Stimulated activated naive CD4-positive, alpha-beta T cell treated with Interleukin-2 at 50 U/mL for 16 hours (primary cell): Measurements from ENCODE around the gene HS6ST3.

Experiments used
- DNase-seq: peaks from one replicate; lab custom pipeline; 2025; lab: John Stamatoyannopoulos, UW

The HS6ST3 gene

GRCh38 chr13:96308568-96308967 is 218.7 kb downstream of the HS6ST3 start:
- no peak for DNase-seq

GRCh38 chr13:96314974-96315373 is 225.1 kb downstream of the HS6ST3 start:
- no peak for DNase-seq

- no peak for DNase-seq
Observed at GRCh38 chr13:96338030-96338429, 248.1 kb downstream of the HS6ST3 start.

GRCh38 chr13:96342286-96342685 is 252.4 kb downstream of the HS6ST3 start:
- DNase-seq = no peak

- DNase-seq = no peak
Observed at GRCh38 chr13:96342852-96343465, 253.1 kb downstream of the HS6ST3 start.

GRCh38 chr13:96346921-96347320 is 257.0 kb downstream of the HS6ST3 start:
- no peak for DNase-seq

- no peak for DNase-seq
Observed at GRCh38 chr13:96373597-96373996, 283.7 kb downstream of the HS6ST3 start.

GRCh38 chr13:96377835-96378234 is 287.9 kb downstream of the HS6ST3 start:
- no peak for DNase-seq

- DNase-seq = no peak
Observed at GRCh38 chr13:96379967-96380366, 290.1 kb downstream of the HS6ST3 start.

- DNase-seq = no peak
Observed at GRCh38 chr13:96381681-96382080, 291.8 kb downstream of the HS6ST3 start.

GRCh38 chr13:96388598-96388997 is 298.7 kb downstream of the HS6ST3 start:
- DNase-seq = no peak

- DNase-seq = no peak
Observed at GRCh38 chr13:96391606-96392005, 301.7 kb downstream of the HS6ST3 start.

- no peak for DNase-seq
Observed at GRCh38 chr13:96397807-96398206, 307.9 kb downstream of the HS6ST3 start.

GRCh38 chr13:96398486-96398885 is 308.6 kb downstream of the HS6ST3 start:
- DNase-seq = no peak

GRCh38 chr13:96403241-96403640 is 313.3 kb downstream of the HS6ST3 start:
- DNase-seq = no peak

- no peak for DNase-seq
Observed at GRCh38 chr13:96403651-96404050, 313.7 kb downstream of the HS6ST3 start.

- DNase-seq = no peak
Observed at GRCh38 chr13:96415831-96416385, 326.0 kb downstream of the HS6ST3 start.

- no peak for DNase-seq
Observed at GRCh38 chr13:96417939-96418685, 328.2 kb downstream of the HS6ST3 start.

GRCh38 chr13:96421314-96421713 is 331.4 kb downstream of the HS6ST3 start:
- DNase-seq = no peak

- DNase-seq = no peak
Observed at GRCh38 chr13:96422002-96422401, 332.1 kb downstream of the HS6ST3 start.

- DNase-seq = no peak
Observed at GRCh38 chr13:96426167-96426566, 336.3 kb downstream of the HS6ST3 start.

GRCh38 chr13:96428911-96429310 is 339.0 kb downstream of the HS6ST3 start:
- no peak for DNase-seq

- DNase-seq = no peak
Observed at GRCh38 chr13:96431044-96431581, 341.2 kb downstream of the HS6ST3 start.
